Esophagus squamous epithelium (tissue), 5 donors: ENCODE measurements around the gene TMEM116. TPM values are rescaled to one million over a fixed set of nuclear protein-coding genes. Genes with fewer than 3 reads are reported as not detected.
A peak's percentile ranks its signal among the peaks of the same experiment; 100 is the strongest.
"Not testable (repeated sequence)": the region's sequence is repeated elsewhere in the genome, so short reads cannot be mapped to it uniquely, and the experiment has no call there.

Experiments
- DNase-seq: peaks from one replicate; lab custom pipeline; 2025; lab: John Stamatoyannopoulos, UW
- H3K27ac ChIP-seq, 4 donors: fragments of 200-600 bp; sonication (generic); one replicate each; pipeline ENCODE4 v1.5.1; 2016 to 2019; ENCODE audit warnings: mild to moderate bottlenecking in 1 of 4
- H3K27me3 ChIP-seq, 4 donors: fragments of 200-600 bp; sonication (generic); 1 replicate in 3 of 4; 2 replicates in 1 of 4; pipeline versions ENCODE4 v1.5.1 to v1.6.0; 2017 to 2021; ENCODE audit warnings: antibody characterized with exemption in 1 of 4
- H3K36me3 ChIP-seq, 3 donors: fragments of 200-600 bp; sonication (generic); one replicate each; pipeline ENCODE4 v1.5.1; 2016 to 2019
- H3K4me1 ChIP-seq, 3 donors: fragments of 200-600 bp; sonication (generic); one replicate each; pipeline ENCODE4 v1.5.1; 2017 to 2019
- H3K4me3 ChIP-seq, 4 donors: fragments of 200-600 bp; sonication (generic); 1 replicate in 3 of 4; 2 replicates in 1 of 4; pipeline ENCODE4 v1.5.1; 2016 to 2019; ENCODE audit warnings: mild to moderate bottlenecking in 2 of 4, moderate library complexity in 1 of 4
- H3K9me3 ChIP-seq, 3 donors: fragments of 200-600 bp; sonication (generic); one replicate each; pipeline ENCODE4 v1.5.1; 2016 to 2019
- POLR2A ChIP-seq, 4 donors: fragments of 450-650 bp; IDR thresholded peaks; one replicate each; pipeline ENCODE4 v1.6.1; 2017; ENCODE audit warnings: antibody characterized with exemption in 4 of 4, mild to moderate bottlenecking in 4 of 4, moderate library complexity in 3 of 4
- WGBS, 2 donors: methylation state at CpG; one replicate each; pipeline ENCODE4 v1.1.5; 2018; 5-methylcytosine and 5-hydroxymethylcytosine counted together
- intact Hi-C: fragments of 100-400 bp; cut with DNase I; formaldehyde crosslinking; loops from one replicate; pipeline ENCODE4 v1.15.0; 2022
- total RNA-seq, 4 donors: library from RNA; depleted of rRNA; stranded (reverse); fragments of >200 nt; gene quantifications; one replicate each; pipeline ENCODE4 v1.1.0, GENCODE V29; 2016
- TF ChIP-seq, protein P1 (sequence below), 6 experiments: fragments of 450-650 bp in 4 of 6; fragments of 200-600 bp in 2 of 6; sonication (generic) in 2 of 6; IDR thresholded peaks; one replicate each; pipeline ENCODE4 v1.5.1; 2016 to 2019; ENCODE audit warnings: antibody characterized with exemption in 6 of 6, mild to moderate bottlenecking in 4 of 6, moderate library complexity in 4 of 6
- donor health status: DM: yes; HTN: yes; CAD: no.

Gene TMEM116
- total RNA-seq, 4 donors from 2014 or later: 4.7 to 12.1 (median 9.1) TPM

DNA sequence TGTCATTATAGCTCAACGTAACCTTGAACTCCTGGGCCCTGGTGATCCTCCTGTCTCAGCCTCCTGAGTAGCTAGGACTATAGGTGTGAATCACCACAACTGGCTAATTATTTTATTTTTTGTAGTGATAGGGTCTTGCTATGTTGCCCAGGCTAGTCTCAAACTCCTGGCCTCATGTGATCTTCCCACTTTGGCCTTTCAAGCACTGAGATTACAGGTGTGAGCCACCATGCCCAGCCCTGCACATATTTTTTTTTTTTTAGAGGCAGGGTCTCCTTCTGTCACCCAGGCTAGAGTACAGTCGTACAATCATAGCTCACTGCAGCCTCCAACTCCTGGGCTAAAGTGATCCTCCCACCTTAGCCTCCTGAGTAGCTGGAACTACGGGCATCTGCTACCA is 8.9 kb downstream of the TMEM116 start:
- peaks cover 0 to 15% (median 0%) of the 10 kb centered on the region in 3 donors for H3K36me3 ChIP-seq
- WGBS, 2 donors: 94 to 100% methylated on average over 3 of the region's 3 CpGs
- H3K4me3 ChIP-seq: no peak overlapping the region
- no peak overlapping the region for H3K27ac ChIP-seq
- H3K4me1 ChIP-seq: peaks cover 0 to 33% (median 0%) of the 10 kb centered on the region in 3 donors
- no peaks in the 10 kb centered on the region for H3K9me3 ChIP-seq
- intact Hi-C loops: no loop called here
- H3K27me3 ChIP-seq: no peaks in the 10 kb centered on the region
- no peak for DNase-seq
- TF ChIP-seq POLR2A (IDR thresholded peaks at IDR 0.05): no peak
- TF ChIP-seq, protein P1, sequence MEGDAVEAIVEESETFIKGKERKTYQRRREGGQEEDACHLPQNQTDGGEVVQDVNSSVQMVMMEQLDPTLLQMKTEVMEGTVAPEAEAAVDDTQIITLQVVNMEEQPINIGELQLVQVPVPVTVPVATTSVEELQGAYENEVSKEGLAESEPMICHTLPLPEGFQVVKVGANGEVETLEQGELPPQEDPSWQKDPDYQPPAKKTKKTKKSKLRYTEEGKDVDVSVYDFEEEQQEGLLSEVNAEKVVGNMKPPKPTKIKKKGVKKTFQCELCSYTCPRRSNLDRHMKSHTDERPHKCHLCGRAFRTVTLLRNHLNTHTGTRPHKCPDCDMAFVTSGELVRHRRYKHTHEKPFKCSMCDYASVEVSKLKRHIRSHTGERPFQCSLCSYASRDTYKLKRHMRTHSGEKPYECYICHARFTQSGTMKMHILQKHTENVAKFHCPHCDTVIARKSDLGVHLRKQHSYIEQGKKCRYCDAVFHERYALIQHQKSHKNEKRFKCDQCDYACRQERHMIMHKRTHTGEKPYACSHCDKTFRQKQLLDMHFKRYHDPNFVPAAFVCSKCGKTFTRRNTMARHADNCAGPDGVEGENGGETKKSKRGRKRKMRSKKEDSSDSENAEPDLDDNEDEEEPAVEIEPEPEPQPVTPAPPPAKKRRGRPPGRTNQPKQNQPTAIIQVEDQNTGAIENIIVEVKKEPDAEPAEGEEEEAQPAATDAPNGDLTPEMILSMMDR (IDR thresholded peaks at IDR 0.05): no peak

DNA sequence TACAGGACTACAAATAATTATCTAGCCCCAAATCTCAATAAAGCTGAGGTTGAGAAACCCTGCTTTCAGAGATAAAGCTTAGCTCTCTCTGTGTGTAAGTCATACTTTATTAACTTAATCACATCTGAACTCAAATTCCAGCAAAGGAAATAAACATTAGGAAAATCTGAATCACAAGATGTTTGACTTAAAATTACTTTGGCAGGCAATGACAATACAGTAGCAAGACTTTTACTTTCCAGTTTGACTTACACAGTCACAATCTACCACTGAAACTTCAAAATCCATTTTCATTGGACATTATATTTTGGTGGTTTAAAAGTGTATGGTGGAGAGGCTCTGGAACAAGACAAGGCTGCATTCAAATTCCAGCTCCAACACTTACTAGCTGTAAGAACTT is 11.4 kb downstream of the TMEM116 start:
- Histone ChIP-seq H3K4me3 (no peak overlapping the region), H3K27ac (peak overlapping the region in 1 of 4 donors; percentile 39)
- intact Hi-C loops: no loop called here

DNA sequence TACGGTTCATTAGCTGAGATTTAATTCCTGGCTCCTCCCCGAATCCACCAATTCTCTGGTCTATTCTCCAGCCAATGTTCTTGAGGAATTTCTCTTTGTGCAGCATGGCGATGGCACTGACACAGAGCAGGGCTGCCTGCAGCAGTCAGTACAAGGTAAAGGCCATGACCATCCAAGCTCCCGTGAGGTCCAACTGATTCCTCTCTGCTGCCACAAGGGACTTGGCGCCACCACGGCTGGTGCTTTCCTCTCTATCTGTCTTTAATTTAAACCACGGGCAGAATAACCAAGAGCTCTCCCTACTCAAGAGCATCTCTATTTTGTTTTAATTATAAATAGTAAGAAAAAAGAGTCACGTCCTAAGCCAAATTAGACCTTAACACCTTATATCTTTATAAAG is 12.1 kb downstream of the TMEM116 start:
- Histone ChIP-seq H3K4me1 (peaks cover 0 to 21% (median 0%) of the 10 kb centered on the region in 3 donors), H3K27me3 (no peaks in the 10 kb centered on the region), H3K27ac (no peak overlapping the region), H3K9me3 (no peaks in the 10 kb centered on the region), H3K4me3 (no peak overlapping the region), H3K36me3 (peaks cover 0 to 15% (median 0%) of the 10 kb centered on the region in 3 donors)
- TF ChIP-seq, protein P1 (IDR thresholded peaks at IDR 0.05): no peak
- TF ChIP-seq POLR2A (IDR thresholded peaks at IDR 0.05): no peak
- intact Hi-C loops: no loop called here
- WGBS, 2 donors: 84 to 92% methylated on average over 6 to 8 of the region's 8 CpGs
- no peak for DNase-seq

More for the DNA sequence above, 11.4 kb downstream of the TMEM116 start:
- no peak for DNase-seq
- Histone ChIP-seq H3K36me3 (peaks cover 0 to 15% (median 0%) of the 10 kb centered on the region in 3 donors), H3K27me3 (no peaks in the 10 kb centered on the region), H3K9me3 (no peaks in the 10 kb centered on the region), H3K4me1 (peaks cover 0 to 28% (median 0%) of the 10 kb centered on the region in 3 donors)
- TF ChIP-seq, protein P1 (IDR thresholded peaks at IDR 0.05): no peak
- no peak for TF ChIP-seq POLR2A (IDR thresholded peaks at IDR 0.05)

DNA sequence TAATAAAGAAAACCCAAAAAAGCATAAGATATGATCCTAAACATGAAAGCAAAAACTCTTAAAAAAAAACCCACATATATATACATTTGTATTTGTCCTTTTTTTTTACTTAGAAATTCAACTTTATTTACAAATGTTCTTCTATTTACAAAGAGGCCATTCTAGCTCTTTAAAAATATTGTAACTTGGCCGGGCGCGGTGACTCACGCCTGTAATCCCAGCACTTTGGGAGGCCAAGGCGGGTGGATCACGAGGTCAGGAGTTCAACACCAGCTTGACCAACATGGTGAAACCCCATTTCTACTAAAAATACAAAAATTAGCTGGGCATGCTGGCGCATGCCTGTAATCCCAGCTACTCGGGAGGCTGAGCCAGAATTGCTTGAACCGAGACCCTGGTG is 13.8 kb downstream of the TMEM116 start:
- H3K4me3 ChIP-seq, DNase-seq, H3K9me3 ChIP-seq, H3K27ac ChIP-seq, H3K27me3 ChIP-seq, intact Hi-C loops: not testable (repeated sequence)
- 73 to 79% methylated on average over 9 of the region's 9 CpGs for WGBS, 2 donors
- Histone ChIP-seq H3K36me3 (peaks cover 0 to 15% (median 0%) of the 10 kb centered on the region in 3 donors), H3K4me1 (peaks cover 0 to 25% (median 8%) of the 10 kb centered on the region in 3 donors)

DNA sequence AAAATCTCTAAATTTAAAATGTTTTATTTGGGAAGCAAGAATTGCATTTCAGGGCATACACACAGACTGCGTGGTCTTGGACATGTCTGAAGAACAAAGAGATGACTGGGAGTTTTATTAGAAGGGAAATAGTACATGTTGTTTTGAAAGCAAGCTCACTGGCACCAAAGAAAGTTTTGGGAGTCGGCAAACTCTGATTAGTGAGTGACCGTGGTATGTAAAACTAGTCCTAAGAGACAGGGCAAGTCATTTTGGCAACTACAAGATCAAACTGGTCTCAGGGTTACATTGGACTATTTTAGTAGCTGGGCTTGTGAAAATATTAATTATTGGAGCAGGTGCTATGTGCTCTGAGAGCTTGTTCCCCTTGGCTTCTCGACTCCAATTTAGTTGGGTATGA is 14.9 kb downstream of the TMEM116 start:
- Histone ChIP-seq H3K4me3 (no peak overlapping the region), H3K9me3 (no peaks in the 10 kb centered on the region), H3K36me3 (peaks cover 0 to 15% (median 0%) of the 10 kb centered on the region in 3 donors), H3K27ac (no peak overlapping the region), H3K4me1 (peaks cover 0 to 36% (median 8%) of the 10 kb centered on the region in 3 donors), H3K27me3 (no peaks in the 10 kb centered on the region)
- no peak for DNase-seq
- WGBS, 2 donors: 87 to 89% methylated on average over 4 of the region's 4 CpGs
- TF ChIP-seq, protein P1 (IDR thresholded peaks at IDR 0.05): no peak
- TF ChIP-seq POLR2A (IDR thresholded peaks at IDR 0.05): no peak
- intact Hi-C loops: no loop called here

DNA sequence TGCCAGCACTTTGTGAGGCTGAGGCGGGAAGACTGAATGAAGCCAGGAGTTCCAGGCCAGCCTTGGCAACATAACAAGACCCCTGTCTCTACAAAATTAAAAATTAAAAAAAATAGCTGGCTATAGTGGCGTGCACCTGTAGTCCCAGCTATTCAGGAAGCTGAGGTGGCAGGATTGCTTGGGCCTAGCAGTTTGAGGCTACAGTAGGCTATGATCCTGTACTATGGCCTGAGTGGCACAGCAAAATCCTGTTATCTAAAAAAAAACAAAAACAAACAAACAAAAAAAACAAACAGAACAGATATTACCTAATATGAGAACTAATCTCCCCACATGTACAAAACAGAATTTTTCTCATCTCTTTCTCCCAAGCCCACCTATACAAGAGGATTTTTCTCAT is 15.7 kb downstream of the TMEM116 start:
- Histone ChIP-seq H3K4me1 (peaks cover 0 to 36% (median 8%) of the 10 kb centered on the region in 3 donors), H3K27me3 (no peaks in the 10 kb centered on the region), H3K4me3 (no peak overlapping the region), H3K9me3 (no peaks in the 10 kb centered on the region), H3K27ac (no peak overlapping the region), H3K36me3 (peaks cover 0 to 14% (median 0%) of the 10 kb centered on the region in 3 donors)
- DNase-seq: no peak
- intact Hi-C loops: no loop called here
- 93 to 100% methylated on average over 2 of the region's 2 CpGs for WGBS, 2 donors
- TF ChIP-seq POLR2A (IDR thresholded peaks at IDR 0.05): no peak
- TF ChIP-seq, protein P1 (IDR thresholded peaks at IDR 0.05): no peak
